ENCODE measurements around the gene SLC29A1. TPM values are rescaled to one million over a fixed set of nuclear protein-coding genes. Genes with fewer than 3 reads are reported as not detected.
A peak's percentile ranks its signal among the peaks of the same experiment; 100 is the strongest.

SLC29A1 gene
- polyA plus RNA-seq, 1 donor, result 47.4 TPM

DNA sequence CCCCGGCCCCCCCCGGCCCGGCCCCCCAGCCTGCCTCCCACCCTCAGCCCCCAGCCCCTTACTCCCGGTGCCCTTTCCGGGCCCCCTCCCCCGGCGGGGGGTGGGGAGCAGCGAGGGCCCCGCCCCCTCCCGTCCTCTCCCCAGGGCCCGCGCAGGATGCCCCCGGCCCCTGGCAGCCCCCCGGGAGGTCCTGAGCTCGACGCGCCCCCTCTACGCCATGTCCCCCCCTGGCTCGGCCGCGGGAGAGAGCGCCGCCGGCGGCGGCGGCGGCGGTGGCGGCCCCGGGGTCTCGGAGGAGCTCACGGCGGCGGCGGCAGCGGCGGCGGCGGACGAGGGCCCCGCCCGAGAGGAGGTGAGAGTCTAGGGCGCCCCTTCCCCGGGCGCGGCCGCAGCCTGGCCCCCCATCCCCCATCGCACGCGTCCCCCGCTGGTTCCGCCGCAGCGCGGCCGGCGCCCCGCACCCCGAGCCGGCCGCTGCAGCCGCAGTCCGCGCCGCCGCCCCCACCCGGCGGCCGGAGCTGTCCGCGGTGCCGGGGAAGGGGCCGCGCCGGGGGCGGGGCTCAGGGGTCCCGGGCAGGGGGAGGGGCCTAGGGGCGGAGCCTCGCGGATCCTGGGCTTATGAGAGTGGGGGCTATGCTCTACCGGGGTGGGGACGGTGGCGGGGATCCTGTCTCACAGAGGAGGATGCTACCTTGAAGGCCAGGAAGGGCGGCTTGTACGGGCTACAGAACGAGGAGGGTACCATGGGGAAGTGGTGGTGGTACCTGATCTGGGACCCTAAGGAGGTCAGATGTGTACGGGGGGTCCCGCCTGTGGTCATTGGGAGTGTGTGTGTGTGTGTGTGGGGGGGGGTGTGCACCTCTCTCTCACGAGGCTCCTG lies 47.4 kb downstream of the SLC29A1 start:
- H3K4me1 ChIP-seq (ENCODE audit: control insufficient read depth, insufficient read depth, low read length), result no peaks in the 10 kb centered on the region
- H3K36me3 ChIP-seq (ENCODE audit: control insufficient read depth, insufficient read depth, low read length), result no peaks in the 10 kb centered on the region
- H3K4me3 ChIP-seq (ENCODE audit: low read length), result no peak overlapping the region
- peaks cover 6% of the 10 kb centered on the region for H3K9me3 ChIP-seq (ENCODE audit: control insufficient read depth, low read depth, low read length)
- no CpG with 5 or more reads among the region's 90 CpGs for WGBS (ENCODE audit: insufficient coverage, low lambda C conversion rate)
- no peak overlapping the region for H3K27ac ChIP-seq (ENCODE audit: low read length)
- DNase-seq, result no peak
- peaks cover 69% of the 10 kb centered on the region for H3K27me3 ChIP-seq (ENCODE audit: control insufficient read depth, insufficient read depth, low read length)

DNA sequence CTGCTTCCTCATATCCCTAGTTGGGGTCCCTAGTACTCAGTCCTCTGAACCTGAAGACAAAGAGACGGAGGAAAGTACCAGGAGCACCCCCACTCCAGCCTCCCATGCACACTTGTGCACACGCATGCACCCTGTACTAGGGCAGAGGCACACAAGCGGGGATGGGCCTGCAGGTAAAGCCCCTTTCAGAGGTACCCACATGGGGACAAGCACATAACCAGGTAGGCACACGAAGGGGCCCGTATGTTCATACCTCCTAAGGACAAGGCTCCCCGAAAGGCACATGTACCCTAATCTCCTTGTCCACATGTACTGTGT lies 48.0 kb downstream of the SLC29A1 start:
- Histone ChIP-seq H3K27me3 (ENCODE audit: control insufficient read depth, insufficient read depth, low read length) (peaks cover 73% of the 10 kb centered on the region), H3K4me1 (ENCODE audit: control insufficient read depth, insufficient read depth, low read length) (peaks cover 3% of the 10 kb centered on the region), H3K9me3 (ENCODE audit: control insufficient read depth, low read depth, low read length) (peaks cover 8% of the 10 kb centered on the region), H3K4me3 (ENCODE audit: low read length) (no peak overlapping the region), H3K36me3 (ENCODE audit: control insufficient read depth, insufficient read depth, low read length) (no peaks in the 10 kb centered on the region), H3K27ac (ENCODE audit: low read length) (no peak overlapping the region)
- 90% methylated on average over 2 of the region's 6 CpGs for WGBS (ENCODE audit: insufficient coverage, low lambda C conversion rate)
- no peak for DNase-seq

DNA sequence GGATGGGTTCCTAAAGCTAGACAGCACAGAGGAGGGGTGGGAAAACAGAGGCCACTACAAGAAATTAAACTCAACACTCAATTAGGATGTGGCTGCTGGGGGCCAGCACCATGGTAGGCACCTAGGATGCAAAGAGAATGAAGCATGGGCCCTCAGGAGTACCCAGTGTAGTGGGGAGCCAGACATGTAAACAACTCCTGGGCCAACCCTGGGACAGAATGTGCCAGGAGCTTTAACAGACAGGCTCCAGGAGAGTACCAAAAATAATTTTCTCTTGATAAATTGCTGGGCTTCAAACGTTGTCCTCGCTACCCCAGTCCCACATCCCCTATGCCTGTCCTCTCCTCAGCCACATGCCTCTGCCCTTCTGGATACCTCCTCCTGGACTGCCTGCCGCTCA lies 48.5 kb downstream of the SLC29A1 start:
- peaks cover 79% of the 10 kb centered on the region for H3K27me3 ChIP-seq (ENCODE audit: control insufficient read depth, insufficient read depth, low read length)
- H3K4me1 ChIP-seq (ENCODE audit: control insufficient read depth, insufficient read depth, low read length), result peaks cover 5% of the 10 kb centered on the region
- no peak overlapping the region for H3K27ac ChIP-seq (ENCODE audit: low read length)
- WGBS (ENCODE audit: insufficient coverage, low lambda C conversion rate), result 75% methylated on average over 2 of the region's 3 CpGs
- H3K4me3 ChIP-seq (ENCODE audit: low read length), result no peak overlapping the region
- H3K36me3 ChIP-seq (ENCODE audit: control insufficient read depth, insufficient read depth, low read length), result no peaks in the 10 kb centered on the region
- H3K9me3 ChIP-seq (ENCODE audit: control insufficient read depth, low read depth, low read length), result peaks cover 9% of the 10 kb centered on the region
- no peak for DNase-seq

DNA sequence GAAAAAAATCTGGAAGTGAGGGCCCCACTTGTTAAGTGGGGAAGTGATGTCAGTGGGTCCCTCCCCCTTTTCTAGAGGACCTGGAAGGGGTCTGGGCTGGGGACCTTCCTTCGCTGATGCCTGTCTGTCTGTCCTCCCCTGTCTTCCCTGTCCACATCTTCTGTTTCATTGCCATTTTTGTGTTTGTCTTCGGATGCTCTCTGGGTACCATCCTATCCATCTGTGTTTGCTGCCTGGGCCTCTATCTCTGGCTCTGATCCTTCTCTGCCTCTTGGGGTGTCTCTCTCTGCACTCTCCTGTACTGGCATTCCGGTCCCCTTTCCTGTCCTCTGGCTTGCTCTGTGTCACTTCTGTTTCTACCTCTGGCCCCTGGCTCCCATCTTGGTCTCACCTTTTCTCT lies 49.1 kb downstream of the SLC29A1 start:
- peaks cover 85% of the 10 kb centered on the region for H3K27me3 ChIP-seq (ENCODE audit: control insufficient read depth, insufficient read depth, low read length)
- no peaks in the 10 kb centered on the region for H3K36me3 ChIP-seq (ENCODE audit: control insufficient read depth, insufficient read depth, low read length)
- 86% methylated on average over 1 of the region's 3 CpGs for WGBS (ENCODE audit: insufficient coverage, low lambda C conversion rate)

DNA sequence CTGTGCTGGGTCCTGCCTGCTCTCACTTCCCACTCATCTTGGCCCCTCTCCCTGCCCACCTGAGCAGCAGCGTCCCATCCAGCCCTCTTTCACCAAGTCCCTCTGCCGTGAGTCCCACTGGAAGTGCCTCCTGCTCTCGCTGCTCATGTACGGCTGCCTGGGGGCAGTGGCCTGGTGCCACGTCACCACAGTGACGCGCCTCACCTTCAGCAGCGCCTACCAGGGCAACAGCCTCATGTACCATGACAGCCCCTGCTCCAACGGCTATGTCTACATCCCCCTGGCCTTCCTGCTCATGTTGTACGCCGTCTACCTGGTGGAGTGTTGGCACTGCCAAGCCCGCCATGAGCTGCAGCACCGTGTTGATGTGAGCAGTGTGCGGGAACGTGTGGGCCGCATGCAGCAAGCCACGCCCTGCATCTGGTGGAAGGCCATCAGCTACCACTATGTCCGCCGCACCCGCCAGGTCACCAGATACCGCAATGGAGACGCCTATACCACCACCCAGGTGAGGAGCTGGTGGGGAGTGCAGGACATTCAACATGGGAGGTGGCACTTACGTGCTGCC lies 49.7 kb downstream of the SLC29A1 start:
- Histone ChIP-seq H3K4me3 (ENCODE audit: low read length) (no peak overlapping the region), H3K4me1 (ENCODE audit: control insufficient read depth, insufficient read depth, low read length) (peaks cover 5% of the 10 kb centered on the region), H3K27me3 (ENCODE audit: control insufficient read depth, insufficient read depth, low read length) (peaks cover 89% of the 10 kb centered on the region), H3K27ac (ENCODE audit: low read length) (no peak overlapping the region), H3K36me3 (ENCODE audit: control insufficient read depth, insufficient read depth, low read length) (no peaks in the 10 kb centered on the region), H3K9me3 (ENCODE audit: control insufficient read depth, low read depth, low read length) (peaks cover 9% of the 10 kb centered on the region)
- DNase-seq, result no peak
- WGBS (ENCODE audit: insufficient coverage, low lambda C conversion rate), result no CpG with 5 or more reads among the region's 23 CpGs

More for the DNA sequence above, 49.1 kb downstream of the SLC29A1 start:
- Histone ChIP-seq H3K4me1 (ENCODE audit: control insufficient read depth, insufficient read depth, low read length) (peaks cover 5% of the 10 kb centered on the region), H3K4me3 (ENCODE audit: low read length) (no peak overlapping the region), H3K9me3 (ENCODE audit: control insufficient read depth, low read depth, low read length) (peaks cover 9% of the 10 kb centered on the region), H3K27ac (ENCODE audit: low read length) (no peak overlapping the region)
- no peak for DNase-seq

DNA sequence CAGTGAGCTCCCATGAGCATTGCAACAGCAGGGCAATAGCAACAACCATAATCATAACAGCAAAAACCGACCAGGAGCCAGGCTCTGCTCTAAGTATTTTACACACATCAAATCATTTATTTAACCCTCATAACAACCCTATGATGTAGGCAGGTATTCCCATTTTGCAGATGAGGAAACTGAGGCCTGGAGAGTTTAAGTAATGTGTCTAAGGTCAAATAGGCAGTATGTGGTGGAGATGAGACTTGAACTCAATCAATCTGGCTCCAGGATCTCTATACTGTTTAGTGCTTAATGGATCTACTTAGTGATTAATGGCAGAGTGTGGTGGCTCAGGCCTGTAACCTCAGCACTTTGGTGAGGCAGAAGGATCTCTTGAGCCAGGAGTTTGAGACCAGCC lies 50.2 kb downstream of the SLC29A1 start:
- Histone ChIP-seq H3K9me3 (ENCODE audit: control insufficient read depth, low read depth, low read length) (peaks cover 9% of the 10 kb centered on the region), H3K27me3 (ENCODE audit: control insufficient read depth, insufficient read depth, low read length) (peaks cover 89% of the 10 kb centered on the region), H3K4me1 (ENCODE audit: control insufficient read depth, insufficient read depth, low read length) (peaks cover 5% of the 10 kb centered on the region), H3K4me3 (ENCODE audit: low read length) (no peak overlapping the region), H3K36me3 (ENCODE audit: control insufficient read depth, insufficient read depth, low read length) (no peaks in the 10 kb centered on the region), H3K27ac (ENCODE audit: low read length) (no peak overlapping the region)
- no CpG with 5 or more reads among the region's 1 CpG for WGBS (ENCODE audit: insufficient coverage, low lambda C conversion rate)
- no peak for DNase-seq

DNA sequence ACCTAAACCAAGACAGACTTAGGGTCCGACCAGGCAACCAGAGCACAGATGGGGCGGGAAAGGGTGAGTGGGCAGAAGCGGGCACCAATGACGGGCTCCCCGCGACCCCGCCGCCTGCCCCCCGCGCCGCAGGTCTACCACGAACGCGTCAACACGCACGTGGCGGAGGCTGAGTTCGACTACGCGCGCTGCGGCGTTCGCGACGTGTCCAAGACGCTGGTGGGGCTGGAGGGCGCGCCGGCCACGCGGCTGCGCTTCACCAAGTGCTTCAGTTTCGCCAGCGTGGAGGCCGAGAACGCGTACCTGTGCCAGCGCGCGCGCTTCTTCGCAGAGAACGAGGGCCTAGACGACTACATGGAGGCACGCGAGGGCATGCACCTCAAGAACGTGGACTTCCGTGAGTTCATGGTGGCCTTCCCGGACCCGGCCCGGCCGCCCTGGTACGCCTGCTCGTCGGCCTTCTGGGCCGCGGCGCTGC lies 51.9 kb downstream of the SLC29A1 start:
- peaks cover 89% of the 10 kb centered on the region for H3K27me3 ChIP-seq (ENCODE audit: control insufficient read depth, insufficient read depth, low read length)
- H3K4me3 ChIP-seq (ENCODE audit: low read length), result no peak overlapping the region
- H3K36me3 ChIP-seq (ENCODE audit: control insufficient read depth, insufficient read depth, low read length), result no peaks in the 10 kb centered on the region
- no peak overlapping the region for H3K27ac ChIP-seq (ENCODE audit: low read length)
- no CpG with 5 or more reads among the region's 59 CpGs for WGBS (ENCODE audit: insufficient coverage, low lambda C conversion rate)
- DNase-seq, result no peak
- H3K4me1 ChIP-seq (ENCODE audit: control insufficient read depth, insufficient read depth, low read length), result peaks cover 5% of the 10 kb centered on the region
- peaks cover 9% of the 10 kb centered on the region for H3K9me3 ChIP-seq (ENCODE audit: control insufficient read depth, low read depth, low read length)

DNA sequence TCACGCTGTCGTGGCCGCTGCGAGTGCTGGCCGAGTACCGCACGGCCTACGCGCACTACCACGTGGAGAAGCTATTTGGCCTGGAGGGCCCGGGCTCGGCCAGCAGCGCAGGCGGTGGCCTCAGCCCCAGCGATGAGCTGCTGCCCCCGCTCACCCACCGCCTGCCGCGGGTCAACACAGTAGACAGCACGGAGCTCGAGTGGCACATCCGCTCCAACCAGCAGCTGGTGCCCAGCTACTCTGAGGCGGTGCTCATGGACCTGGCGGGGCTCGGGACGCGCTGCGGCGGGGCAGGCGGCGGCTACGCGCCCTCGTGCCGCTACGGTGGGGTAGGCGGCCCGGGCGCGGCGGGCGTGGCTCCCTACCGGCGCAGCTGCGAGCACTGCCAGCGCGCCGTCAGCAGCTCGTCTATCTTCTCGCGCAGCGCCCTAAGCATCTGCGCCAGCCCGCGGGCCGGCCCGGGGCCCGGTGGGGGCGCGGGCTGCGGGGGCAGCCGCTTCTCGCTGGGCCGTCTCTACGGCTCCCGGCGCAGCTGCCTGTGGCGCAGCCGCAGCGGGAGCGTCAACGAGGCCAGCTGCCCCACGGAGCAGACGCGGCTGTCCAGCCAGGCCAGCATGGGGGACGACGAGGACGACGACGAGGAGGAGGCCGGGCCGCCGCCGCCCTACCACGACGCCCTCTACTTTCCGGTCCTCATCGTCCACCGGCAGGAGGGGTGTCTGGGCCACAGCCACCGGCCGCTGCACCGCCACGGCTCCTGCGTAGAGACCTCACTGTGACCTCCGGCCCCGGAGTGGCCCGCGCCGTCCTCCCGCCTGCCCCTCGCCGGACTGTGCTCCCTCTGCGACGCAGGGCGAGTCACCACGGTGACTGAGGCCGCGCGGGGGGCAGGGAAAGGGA lies 52.6 kb downstream of the SLC29A1 start:
- peak in 1 of 2 donors; percentile 49 for DNase-seq
- peaks cover 9% of the 10 kb centered on the region for H3K9me3 ChIP-seq (ENCODE audit: control insufficient read depth, low read depth, low read length)
- no CpG with 5 or more reads among the region's 109 CpGs for WGBS (ENCODE audit: insufficient coverage, low lambda C conversion rate)
- peaks cover 93% of the 10 kb centered on the region for H3K27me3 ChIP-seq (ENCODE audit: control insufficient read depth, insufficient read depth, low read length)
- H3K27ac ChIP-seq (ENCODE audit: low read length), result no peak overlapping the region
- no peak overlapping the region for H3K4me3 ChIP-seq (ENCODE audit: low read length)
- H3K36me3 ChIP-seq (ENCODE audit: control insufficient read depth, insufficient read depth, low read length), result no peaks in the 10 kb centered on the region
- peaks cover 5% of the 10 kb centered on the region for H3K4me1 ChIP-seq (ENCODE audit: control insufficient read depth, insufficient read depth, low read length)

DNA sequence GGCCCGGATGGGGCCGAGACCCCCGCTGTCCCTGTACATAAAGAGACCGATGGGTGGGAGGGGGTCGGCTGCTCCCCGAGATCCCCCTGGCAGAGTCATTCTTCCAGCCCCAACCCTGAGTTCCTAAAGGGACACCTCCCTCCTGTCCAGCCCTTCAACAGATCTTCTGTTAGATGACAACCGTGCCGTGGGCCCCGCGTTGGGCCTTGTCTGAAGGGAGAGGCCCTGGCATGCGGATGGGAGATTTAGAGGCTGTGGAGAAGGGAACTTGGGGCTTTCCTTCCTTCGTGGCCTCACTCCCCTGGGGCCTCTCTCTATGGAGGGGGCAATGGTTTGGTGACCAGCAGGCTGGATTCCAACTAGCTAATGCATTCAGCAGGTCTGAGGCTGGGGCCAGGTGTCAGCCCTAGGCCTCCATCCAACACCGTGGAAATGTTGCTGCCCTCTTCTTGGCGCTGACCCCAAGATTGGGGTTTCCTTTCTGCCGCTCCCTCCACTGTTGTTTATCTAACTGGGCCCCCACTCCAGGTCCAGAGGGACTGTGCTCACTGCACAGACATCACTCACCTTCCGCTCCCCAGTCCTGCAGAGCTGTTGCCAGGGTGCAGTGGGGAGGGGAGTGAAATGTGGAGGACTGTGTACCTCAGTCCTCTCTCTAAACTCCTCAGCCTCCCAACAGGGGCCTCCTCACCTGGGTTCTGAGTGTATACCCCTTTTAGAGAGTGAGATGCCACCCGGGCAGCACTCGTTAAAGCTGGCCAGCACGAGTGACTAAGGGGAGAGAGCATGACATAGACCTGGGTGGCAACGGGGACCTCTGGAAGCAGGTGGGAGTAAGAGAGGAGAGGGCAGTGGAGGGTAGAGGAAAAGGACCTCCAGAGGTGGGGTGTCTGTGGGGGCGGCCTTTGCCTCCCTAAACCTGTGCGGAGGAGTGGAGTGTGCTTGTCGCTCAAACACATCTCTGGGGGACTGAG lies 53.6 kb downstream of the SLC29A1 start:
- no CpG with 5 or more reads among the region's 23 CpGs for WGBS (ENCODE audit: insufficient coverage, low lambda C conversion rate)
- H3K4me3 ChIP-seq (ENCODE audit: low read length), result no peak overlapping the region
- peaks cover 9% of the 10 kb centered on the region for H3K9me3 ChIP-seq (ENCODE audit: control insufficient read depth, low read depth, low read length)
- H3K27me3 ChIP-seq (ENCODE audit: control insufficient read depth, insufficient read depth, low read length), result peaks cover 85% of the 10 kb centered on the region
- no peaks in the 10 kb centered on the region for H3K36me3 ChIP-seq (ENCODE audit: control insufficient read depth, insufficient read depth, low read length)
- H3K27ac ChIP-seq (ENCODE audit: low read length), result no peak overlapping the region
- peaks cover 5% of the 10 kb centered on the region for H3K4me1 ChIP-seq (ENCODE audit: control insufficient read depth, insufficient read depth, low read length)
- DNase-seq, result no peak

Data from large intestine (tissue), 3 donors.